NB4 (cell line): ENCODE data around the gene TANC1.

Experiments
- DNase-seq: peaks from one replicate; pipeline ENCODE4 v3.0.0; 2010; ENCODE audit warnings: low read depth
- H3K4me3 ChIP-seq: one replicate; pipeline ENCODE4 v1.5.1; 2011; ENCODE audit warnings: mild to moderate bottlenecking, low read depth, low read length, moderate library complexity
- MYC ChIP-seq: IDR thresholded peaks from 2 replicates; pipeline ENCODE4 v1.6.1; 2011; ENCODE audit warnings: low read depth, low read length
- POLR2A ChIP-seq: IDR thresholded peaks from 2 replicates; pipeline ENCODE4 v1.6.1; 2011; ENCODE audit warnings: mild to moderate bottlenecking; ENCODE audit not compliant: insufficient read length; ENCODE audit errors: extremely low read depth
- TF ChIP-seq, protein P1 (sequence below): IDR thresholded peaks from 2 replicates; pipeline ENCODE4 v1.6.1; 2011; ENCODE audit warnings: low read depth, low read length
- TF ChIP-seq, protein P2 (sequence below): IDR thresholded peaks from one replicate; pipeline ENCODE4 v1.5.1; 2012; ENCODE audit warnings: low read depth, low read length

TANC1 gene

GRCh38 chr2:159096901-159097300 is 128.5 kb downstream of the TANC1 start:
- TF ChIP-seq, protein P1, sequence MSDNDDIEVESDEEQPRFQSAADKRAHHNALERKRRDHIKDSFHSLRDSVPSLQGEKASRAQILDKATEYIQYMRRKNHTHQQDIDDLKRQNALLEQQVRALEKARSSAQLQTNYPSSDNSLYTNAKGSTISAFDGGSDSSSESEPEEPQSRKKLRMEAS = no peak
- no peak for TF ChIP-seq MYC
- TF ChIP-seq POLR2A = no peak
- TF ChIP-seq, protein P2, sequence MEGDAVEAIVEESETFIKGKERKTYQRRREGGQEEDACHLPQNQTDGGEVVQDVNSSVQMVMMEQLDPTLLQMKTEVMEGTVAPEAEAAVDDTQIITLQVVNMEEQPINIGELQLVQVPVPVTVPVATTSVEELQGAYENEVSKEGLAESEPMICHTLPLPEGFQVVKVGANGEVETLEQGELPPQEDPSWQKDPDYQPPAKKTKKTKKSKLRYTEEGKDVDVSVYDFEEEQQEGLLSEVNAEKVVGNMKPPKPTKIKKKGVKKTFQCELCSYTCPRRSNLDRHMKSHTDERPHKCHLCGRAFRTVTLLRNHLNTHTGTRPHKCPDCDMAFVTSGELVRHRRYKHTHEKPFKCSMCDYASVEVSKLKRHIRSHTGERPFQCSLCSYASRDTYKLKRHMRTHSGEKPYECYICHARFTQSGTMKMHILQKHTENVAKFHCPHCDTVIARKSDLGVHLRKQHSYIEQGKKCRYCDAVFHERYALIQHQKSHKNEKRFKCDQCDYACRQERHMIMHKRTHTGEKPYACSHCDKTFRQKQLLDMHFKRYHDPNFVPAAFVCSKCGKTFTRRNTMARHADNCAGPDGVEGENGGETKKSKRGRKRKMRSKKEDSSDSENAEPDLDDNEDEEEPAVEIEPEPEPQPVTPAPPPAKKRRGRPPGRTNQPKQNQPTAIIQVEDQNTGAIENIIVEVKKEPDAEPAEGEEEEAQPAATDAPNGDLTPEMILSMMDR = no peak

GRCh38 chr2:159098361-159098760 is 129.9 kb downstream of the TANC1 start:
- TF ChIP-seq, protein P1 = no peak
- TF ChIP-seq, protein P2 = no peak
- TF ChIP-seq MYC = no peak
- TF ChIP-seq POLR2A = no peak
- no peak for DNase-seq

More at GRCh38 chr2:159096901-159097300, 128.5 kb downstream of the TANC1 start:
- DNase-seq = no peak
- no peak overlapping the region for H3K4me3 ChIP-seq

DNA sequence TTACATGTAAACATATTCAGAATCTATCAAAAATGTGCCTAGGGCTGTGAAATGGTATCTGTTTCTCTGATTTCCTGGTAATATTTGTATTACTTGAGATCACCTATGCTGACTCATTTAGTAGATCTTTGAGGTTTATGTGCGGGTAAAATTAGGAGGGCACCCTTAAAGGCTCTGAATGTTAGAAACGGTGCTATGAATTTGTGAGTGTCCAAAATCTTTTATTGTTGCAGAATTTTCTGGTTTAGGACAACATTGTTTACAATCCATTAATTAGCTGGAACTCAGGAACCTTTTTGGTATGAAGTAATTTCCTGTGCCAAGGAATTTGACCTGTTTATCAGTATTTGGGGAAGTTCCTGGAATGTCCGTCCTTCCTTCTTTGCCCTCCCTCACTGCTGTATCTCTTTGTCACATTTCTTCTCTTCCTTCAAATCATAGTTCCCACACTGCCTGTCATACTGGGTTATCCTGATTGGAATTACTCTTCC is 130.5 kb downstream of the TANC1 start:
- no peak for TF ChIP-seq POLR2A
- TF ChIP-seq, protein P1 = no peak
- TF ChIP-seq, protein P2 = no peak
- no peak for TF ChIP-seq MYC
- H3K4me3 ChIP-seq = no peak overlapping the region
- DNase-seq = no peak

More at GRCh38 chr2:159098361-159098760, 129.9 kb downstream of the TANC1 start:
- no peak overlapping the region for H3K4me3 ChIP-seq

- no peak overlapping the region for H3K4me3 ChIP-seq
- TF ChIP-seq MYC = no peak
- TF ChIP-seq, protein P2 = no peak
- TF ChIP-seq POLR2A = no peak
- TF ChIP-seq, protein P1 = no peak
- no peak for DNase-seq
These were observed 133.5 kb downstream of the TANC1 start for GRCh38 chr2:159101755-159102489.

DNA sequence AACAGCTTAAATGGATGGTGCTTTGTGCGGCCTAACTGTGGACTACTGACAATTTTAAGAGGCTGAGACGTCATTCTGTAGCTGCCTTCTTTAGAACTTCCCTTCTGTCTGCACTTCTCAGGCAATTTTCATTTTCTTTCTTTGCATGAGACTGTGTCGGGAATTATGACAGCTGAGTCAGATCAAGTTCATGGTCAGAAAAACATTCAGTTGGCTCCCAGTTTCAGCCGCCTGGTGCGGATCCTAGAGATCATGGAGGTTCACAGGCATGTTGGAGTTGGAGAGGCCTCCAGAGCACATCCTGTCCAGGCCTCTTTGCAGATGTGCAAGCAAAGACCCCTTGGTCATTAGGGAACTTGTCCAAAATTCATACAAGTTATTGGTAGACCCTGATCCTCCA is 135.0 kb downstream of the TANC1 start:
- no peak overlapping the region for H3K4me3 ChIP-seq
- DNase-seq = no peak
- TF ChIP-seq, protein P1 = no peak
- TF ChIP-seq, protein P2 = no peak
- TF ChIP-seq MYC = no peak
- TF ChIP-seq POLR2A = no peak
